Trophoblast cell (in vitro differentiated cells and primary cell): ENCODE data around the gene KY.

Experiments
- DNase-seq, 2 donors: peaks; one replicate each; pipeline ENCODE4 v3.0.0-alpha.2; 2016
- H2AFZ ChIP-seq: 2 replicates; pipeline ENCODE4 v1.6.1; 2013; ENCODE audit warnings: low read length, moderate library complexity, mild to moderate bottlenecking; ENCODE audit not compliant: insufficient read depth, poor library complexity
- H2AK5ac ChIP-seq: 2 replicates; pipeline ENCODE4 v1.6.1; 2013; ENCODE audit warnings: mild to moderate bottlenecking, low read length
- H2BK120ac ChIP-seq: 2 replicates; pipeline ENCODE4 v1.6.1; 2013; ENCODE audit warnings: low read length, mild to moderate bottlenecking, moderate library complexity; ENCODE audit not compliant: insufficient read depth, poor library complexity
- H2BK12ac ChIP-seq: 2 replicates; pipeline ENCODE4 v1.6.1; 2013; ENCODE audit warnings: mild to moderate bottlenecking, low read length, moderate library complexity
- H2BK5ac ChIP-seq: 2 replicates; pipeline ENCODE4 v1.6.1; 2013; ENCODE audit warnings: low read length, low read depth, moderate library complexity, mild to moderate bottlenecking; ENCODE audit not compliant: poor library complexity
- H3K14ac ChIP-seq: 2 replicates; pipeline ENCODE4 v1.6.1; 2013; ENCODE audit warnings: mild to moderate bottlenecking, low read length
- H3K18ac ChIP-seq: 2 replicates; pipeline ENCODE4 v1.6.1; 2013; ENCODE audit warnings: mild to moderate bottlenecking, low read length
- H3K23ac ChIP-seq: 2 replicates; pipeline ENCODE4 v1.6.1; 2013; ENCODE audit warnings: low read length
- H3K27ac ChIP-seq: 2 replicates; pipeline ENCODE4 v1.5.1; 2013; ENCODE audit warnings: low read depth, mild to moderate bottlenecking, inconsistent platforms, low read length, moderate library complexity
- H3K27me3 ChIP-seq: 2 replicates; pipeline ENCODE4 v1.6.1; 2013; ENCODE audit warnings: inconsistent platforms, mild to moderate bottlenecking, low read length, moderate library complexity; ENCODE audit not compliant: insufficient read depth
- H3K36me3 ChIP-seq, 2 experiments: 1 replicate in 1 of 2; 2 replicates in 1 of 2; pipeline ENCODE4 v1.6.1; 2013; ENCODE audit warnings: low read length in 2 of 2, mild to moderate bottlenecking in 2 of 2, moderate library complexity in 1 of 2; ENCODE audit not compliant: insufficient read depth in 2 of 2, control insufficient read depth in 1 of 2
- H3K4ac ChIP-seq: 2 replicates; pipeline ENCODE4 v1.6.1; 2013; ENCODE audit warnings: low read depth, mild to moderate bottlenecking, low read length, moderate library complexity
- H3K4me1 ChIP-seq, 2 experiments: 1 replicate in 1 of 2; 2 replicates in 1 of 2; pipeline ENCODE4 v1.6.1; 2013; ENCODE audit warnings: low read length in 2 of 2, mild to moderate bottlenecking in 2 of 2, moderate library complexity in 1 of 2; ENCODE audit not compliant: insufficient read depth in 2 of 2, control insufficient read depth in 1 of 2
- H3K4me2 ChIP-seq: 2 replicates; pipeline ENCODE4 v1.6.1; 2013; ENCODE audit warnings: inconsistent platforms, mild to moderate bottlenecking, low read length, moderate library complexity
- H3K4me3 ChIP-seq: 2 replicates; pipeline ENCODE4 v1.5.1; 2013; ENCODE audit warnings: mild to moderate bottlenecking, low read depth, low read length, inconsistent platforms
- H3K79me1 ChIP-seq: one replicate; pipeline ENCODE4 v1.6.1; 2013; ENCODE audit warnings: low read length
- H3K79me2 ChIP-seq: 2 replicates; pipeline ENCODE4 v1.6.1; 2013; ENCODE audit warnings: low read length, mild to moderate bottlenecking; ENCODE audit not compliant: control insufficient read depth, insufficient read depth, poor library complexity
- H3K9ac ChIP-seq: 2 replicates; pipeline ENCODE4 v1.6.1; 2013; ENCODE audit warnings: mild to moderate bottlenecking, low read length
- H3K9me3 ChIP-seq: 2 replicates; pipeline ENCODE4 v1.6.1; 2013; ENCODE audit warnings: low read depth, mild to moderate bottlenecking, control low read depth, inconsistent platforms, low read length; ENCODE audit not compliant: insufficient read depth
- H4K12ac ChIP-seq: 2 replicates; pipeline ENCODE4 v1.6.1; 2013; ENCODE audit warnings: low read depth, mild to moderate bottlenecking, low read length, moderate library complexity
- H4K8ac ChIP-seq: 2 replicates; pipeline ENCODE4 v1.6.1; 2013; ENCODE audit warnings: low read depth, mild to moderate bottlenecking, low read length, moderate library complexity
- H4K91ac ChIP-seq: one replicate; pipeline ENCODE4 v1.6.1; 2013; ENCODE audit warnings: low read depth, mild to moderate bottlenecking, low read length, moderate library complexity
- WGBS: extraction: QIAGEN DNeasy Blood & Tissue Kit; methylation state at CpG from one replicate; pipeline ENCODE4 v1.1.7; 2013; ENCODE audit warnings: missing lambda C conversion rate; ENCODE audit not compliant: insufficient read length, insufficient coverage; ENCODE audit errors: extremely low coverage; 5-methylcytosine and 5-hydroxymethylcytosine counted together

Gene KY

GRCh38 chr3:134625462-134625861 lies 25.4 kb downstream of the KY start:
- Histone ChIP-seq H3K79me2 (no peaks in the 10 kb centered on the region), H3K4ac (no peak overlapping the region), H3K79me1 (no peaks in the 10 kb centered on the region), H3K27ac (no peak overlapping the region), H3K14ac (no peak overlapping the region), H3K4me1 (no peaks in the 10 kb centered on the region), H4K8ac (no peak overlapping the region), H3K4me2 (no peak overlapping the region), H2AK5ac (no peak overlapping the region), H3K4me3 (no peak overlapping the region), H3K9me3 (peaks cover 5% of the 10 kb centered on the region), H2BK120ac (no peak overlapping the region), H3K18ac (no peak overlapping the region), H3K27me3 (no peaks in the 10 kb centered on the region), H4K12ac (no peak overlapping the region), H3K23ac (no peak overlapping the region), H4K91ac (no peak overlapping the region), H3K9ac (no peak overlapping the region), H2BK12ac (no peak overlapping the region), H3K36me3 (no peaks in the 10 kb centered on the region), H2AFZ (no peak overlapping the region), H2BK5ac (no peak overlapping the region)
- WGBS, result no CpG with 5 or more reads among the region's 8 CpGs
- no peak for DNase-seq

DNA sequence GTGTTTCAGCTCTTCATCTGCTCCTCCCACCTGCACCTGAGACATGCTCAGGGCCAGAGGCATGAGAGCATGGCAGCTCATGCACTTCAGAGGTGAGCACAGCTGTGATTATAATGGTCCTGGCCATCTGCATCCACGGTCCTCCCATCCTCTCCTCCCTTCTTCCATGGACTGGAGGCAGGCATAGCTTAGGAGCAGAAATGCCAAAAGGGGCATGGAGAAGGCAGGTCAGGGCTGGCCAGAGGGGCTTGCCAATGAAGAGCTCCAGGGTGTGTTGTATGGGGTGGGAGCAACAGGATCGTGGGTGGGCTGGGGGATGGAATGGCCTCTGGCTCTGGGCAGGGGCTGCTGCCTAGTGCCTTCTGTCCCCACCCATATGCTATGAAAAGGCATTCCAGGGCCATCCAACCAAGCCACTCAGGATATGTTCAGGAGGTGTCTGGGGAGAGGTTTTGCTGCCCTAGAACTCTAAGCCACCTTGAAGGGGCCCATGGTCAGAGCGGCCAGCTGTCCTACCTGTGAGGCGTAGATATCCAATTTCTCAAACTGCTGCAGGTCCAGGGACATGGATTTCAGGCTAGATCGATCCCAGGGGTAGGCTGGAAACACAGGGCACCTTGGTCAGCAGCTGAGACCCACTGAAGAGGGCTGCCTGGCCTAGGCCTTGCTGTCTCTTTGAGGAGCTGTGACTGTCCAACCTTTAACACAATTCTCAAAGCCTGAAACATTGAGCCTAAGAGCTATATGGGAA lies 26.1 kb downstream of the KY start:
- no peak overlapping the region for H2AK5ac ChIP-seq
- no peak overlapping the region for H3K4me2 ChIP-seq
- no peak overlapping the region for H4K8ac ChIP-seq
- no peak overlapping the region for H3K4me3 ChIP-seq
- H3K18ac ChIP-seq, result no peak overlapping the region
- no peaks in the 10 kb centered on the region for H3K27me3 ChIP-seq
- no peak overlapping the region for H3K23ac ChIP-seq
- no peaks in the 10 kb centered on the region for H3K79me2 ChIP-seq
- H3K4me1 ChIP-seq, result no peaks in the 10 kb centered on the region
- no peak overlapping the region for H2BK5ac ChIP-seq
- DNase-seq, result no peak
- no peak overlapping the region for H3K9ac ChIP-seq
- peaks cover 5% of the 10 kb centered on the region for H3K9me3 ChIP-seq
- H4K91ac ChIP-seq, result no peak overlapping the region
- H3K14ac ChIP-seq, result no peak overlapping the region
- WGBS, result no CpG with 5 or more reads among the region's 5 CpGs
- H2AFZ ChIP-seq, result no peak overlapping the region
- no peak overlapping the region for H3K4ac ChIP-seq
- no peaks in the 10 kb centered on the region for H3K79me1 ChIP-seq
- no peaks in the 10 kb centered on the region for H3K36me3 ChIP-seq
- H2BK120ac ChIP-seq, result no peak overlapping the region
- H3K27ac ChIP-seq, result no peak overlapping the region
- no peak overlapping the region for H4K12ac ChIP-seq
- no peak overlapping the region for H2BK12ac ChIP-seq

DNA sequence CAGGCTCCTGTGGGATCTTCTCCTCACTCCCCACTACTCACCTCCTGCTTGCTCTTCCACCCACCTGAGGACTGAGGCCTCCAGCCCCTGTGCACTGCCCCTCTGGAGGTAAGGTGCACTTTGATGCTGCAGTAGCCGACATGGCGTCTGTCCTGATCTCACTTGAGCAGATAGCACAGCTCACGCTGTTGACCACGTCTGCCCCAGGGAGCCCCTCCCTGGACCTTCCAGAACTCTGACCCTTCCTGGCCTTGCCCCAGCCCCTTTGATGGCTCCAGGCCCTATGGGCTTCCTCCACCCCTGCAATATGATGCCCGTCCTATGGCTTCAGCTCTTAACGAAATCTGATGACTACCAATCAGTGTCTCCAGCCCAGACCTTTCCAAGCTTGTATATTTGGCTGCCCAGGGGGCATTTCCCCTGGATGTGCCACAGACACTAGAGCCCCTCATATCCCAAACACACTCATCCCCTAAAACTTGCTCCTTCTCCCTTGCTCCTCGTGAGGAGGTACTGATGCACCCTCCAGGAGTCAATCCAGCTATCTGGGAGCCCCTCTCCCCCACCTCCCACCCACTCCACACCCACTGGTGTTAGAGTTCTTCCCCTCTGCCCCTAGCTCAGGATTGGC lies 27.1 kb downstream of the KY start:
- H2BK5ac ChIP-seq, result no peak overlapping the region
- H4K8ac ChIP-seq, result no peak overlapping the region
- no peak overlapping the region for H3K4me2 ChIP-seq
- WGBS, result no CpG with 5 or more reads among the region's 7 CpGs
- no peak overlapping the region for H2AK5ac ChIP-seq
- no peaks in the 10 kb centered on the region for H3K36me3 ChIP-seq
- H2AFZ ChIP-seq, result no peak overlapping the region
- no peaks in the 10 kb centered on the region for H3K27me3 ChIP-seq
- H2BK120ac ChIP-seq, result no peak overlapping the region
- H4K91ac ChIP-seq, result no peak overlapping the region
- no peak overlapping the region for H4K12ac ChIP-seq
- H2BK12ac ChIP-seq, result no peak overlapping the region
- no peak overlapping the region for H3K14ac ChIP-seq
- H3K4me1 ChIP-seq, result no peaks in the 10 kb centered on the region
- H3K23ac ChIP-seq, result no peak overlapping the region
- H3K9me3 ChIP-seq, result peaks cover 5% of the 10 kb centered on the region
- no peak overlapping the region for H3K4ac ChIP-seq
- no peak overlapping the region for H3K27ac ChIP-seq
- no peaks in the 10 kb centered on the region for H3K79me2 ChIP-seq
- no peak overlapping the region for H3K4me3 ChIP-seq
- no peak overlapping the region for H3K9ac ChIP-seq
- H3K18ac ChIP-seq, result no peak overlapping the region
- DNase-seq, result no peak
- H3K79me1 ChIP-seq, result no peaks in the 10 kb centered on the region

GRCh38 chr3:134622806-134623365 lies 27.9 kb downstream of the KY start:
- no peaks in the 10 kb centered on the region for H3K79me1 ChIP-seq
- H3K14ac ChIP-seq, result no peak overlapping the region
- H3K36me3 ChIP-seq, result no peaks in the 10 kb centered on the region
- no peak overlapping the region for H3K4me3 ChIP-seq
- no peaks in the 10 kb centered on the region for H3K79me2 ChIP-seq
- H3K27ac ChIP-seq, result no peak overlapping the region
- no peak overlapping the region for H2BK12ac ChIP-seq
- no peak overlapping the region for H2BK5ac ChIP-seq
- H3K4me1 ChIP-seq, result no peaks in the 10 kb centered on the region
- no peak overlapping the region for H4K12ac ChIP-seq
- no peak overlapping the region for H2AFZ ChIP-seq
- H3K9me3 ChIP-seq, result peaks cover 5% of the 10 kb centered on the region
- no peak overlapping the region for H2BK120ac ChIP-seq
- no peak overlapping the region for H4K91ac ChIP-seq
- no peak overlapping the region for H2AK5ac ChIP-seq
- no peak overlapping the region for H3K9ac ChIP-seq
- WGBS, result no CpG with 5 or more reads among the region's 5 CpGs
- H4K8ac ChIP-seq, result no peak overlapping the region
- H3K18ac ChIP-seq, result no peak overlapping the region
- DNase-seq, result no peak
- no peak overlapping the region for H3K23ac ChIP-seq
- no peak overlapping the region for H3K4me2 ChIP-seq
- H3K27me3 ChIP-seq, result no peaks in the 10 kb centered on the region
- no peak overlapping the region for H3K4ac ChIP-seq
